ENCODE results near the gene AFAP1L1.
A peak's percentile ranks its signal among the peaks of the same experiment; 100 is the strongest.

The AFAP1L1 gene

GRCh38 chr5:149352169-149352568 lies 80.5 kb downstream of the AFAP1L1 start:
- DNase-seq (ENCODE audit: low read depth), result no peak

- no peak for DNase-seq (ENCODE audit: low read depth)
Measured at GRCh38 chr5:149353911-149354310, 82.3 kb downstream of the AFAP1L1 start.

DNA sequence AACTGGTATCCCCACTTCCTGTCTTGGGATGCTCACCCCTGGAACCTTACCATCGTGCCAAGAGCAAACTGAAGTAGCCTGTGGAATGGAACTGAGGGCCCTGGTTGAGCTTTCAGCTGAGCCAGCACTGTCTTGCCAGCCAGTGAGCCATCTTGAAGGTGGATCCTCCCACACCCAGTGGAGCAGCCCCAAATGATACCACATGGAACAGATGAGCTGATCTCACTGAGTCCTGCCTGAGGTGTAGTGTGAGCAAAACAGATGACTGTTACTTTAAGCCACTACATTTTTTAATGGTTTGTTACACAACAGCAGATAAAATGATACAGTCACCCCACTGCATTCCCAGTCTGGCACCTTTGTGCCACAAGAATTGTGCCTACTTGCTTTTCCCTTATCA lies 84.0 kb downstream of the AFAP1L1 start:
- no peak for DNase-seq (ENCODE audit: low read depth)

DNA sequence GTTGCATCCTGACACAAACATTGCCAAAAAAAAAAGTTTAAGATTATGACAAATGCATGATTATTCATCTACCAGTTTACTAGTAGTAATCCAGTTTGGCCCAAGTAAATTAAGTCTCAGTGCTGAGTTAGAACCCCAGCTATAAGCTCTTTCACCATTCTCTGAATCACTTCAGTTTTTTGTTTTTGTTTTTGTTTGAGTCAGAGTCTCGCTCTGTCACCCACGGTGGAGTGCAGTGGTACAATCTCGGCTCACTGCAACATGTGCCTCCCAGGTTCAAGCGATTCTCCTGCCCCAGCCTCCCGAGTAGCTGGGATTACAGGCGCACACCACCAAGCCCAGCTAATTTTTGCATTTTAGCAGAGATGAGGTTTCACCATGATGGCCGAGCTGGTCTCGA lies 84.7 kb downstream of the AFAP1L1 start:
- DNase-seq (ENCODE audit: low read depth), result no peak

DNA sequence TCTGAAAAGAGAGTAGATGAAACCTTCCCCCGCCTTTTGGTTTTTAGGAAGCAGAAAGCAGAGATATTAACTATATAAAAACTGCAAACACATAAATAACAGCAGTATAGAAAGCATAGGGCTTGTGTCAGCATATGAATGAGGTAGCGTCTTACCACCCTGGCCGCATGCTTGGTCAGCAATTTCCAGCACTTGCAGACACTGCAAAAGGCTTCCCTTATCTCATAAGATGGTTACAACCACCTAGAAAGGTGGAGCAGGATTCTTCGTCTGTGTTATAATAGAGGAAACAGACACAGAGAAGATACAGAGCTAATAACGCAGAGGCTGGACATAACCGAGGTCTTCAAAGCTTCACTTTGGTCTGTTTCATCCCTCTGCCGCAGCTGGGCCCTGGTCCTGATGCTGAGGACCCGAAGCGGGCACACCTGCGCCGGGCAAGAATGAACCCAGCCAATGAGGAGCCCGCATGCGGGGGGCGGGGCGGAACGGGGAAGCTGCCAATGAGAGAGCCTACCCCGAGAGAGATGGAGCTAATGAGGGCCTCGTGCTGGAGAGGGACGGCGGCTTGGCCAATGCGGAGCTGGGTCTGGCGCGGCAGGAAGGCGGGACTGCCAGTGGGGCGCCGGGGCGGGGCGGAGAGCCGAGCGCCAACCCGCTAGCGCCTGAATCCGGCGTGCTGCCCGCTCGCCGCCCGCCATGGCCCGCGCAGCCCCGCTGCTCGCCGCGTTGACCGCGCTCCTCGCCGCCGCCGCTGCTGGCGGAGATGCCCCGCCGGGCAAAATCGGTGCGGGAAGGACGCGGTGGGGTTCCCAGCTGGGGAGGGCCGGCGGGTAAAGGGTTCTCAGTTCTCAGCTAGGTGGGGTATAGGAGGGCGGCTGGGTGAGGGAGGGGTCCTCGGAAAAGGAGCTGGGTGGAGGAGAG lies 86.0 kb downstream of the AFAP1L1 start, which contains the start of gene PCYOX1L:
PCYOX1L (plus strand) TSS at position 677 of the 924 bp plus-strand sequence; CDS start at position 700, 23 bp downstream.
- DNase-seq (ENCODE audit: low read depth), result peak; percentile 96

GRCh38 chr5:149358294-149358651 lies 86.6 kb downstream of the AFAP1L1 start:
- peak; percentile 28 for DNase-seq (ENCODE audit: low read depth)

DNA sequence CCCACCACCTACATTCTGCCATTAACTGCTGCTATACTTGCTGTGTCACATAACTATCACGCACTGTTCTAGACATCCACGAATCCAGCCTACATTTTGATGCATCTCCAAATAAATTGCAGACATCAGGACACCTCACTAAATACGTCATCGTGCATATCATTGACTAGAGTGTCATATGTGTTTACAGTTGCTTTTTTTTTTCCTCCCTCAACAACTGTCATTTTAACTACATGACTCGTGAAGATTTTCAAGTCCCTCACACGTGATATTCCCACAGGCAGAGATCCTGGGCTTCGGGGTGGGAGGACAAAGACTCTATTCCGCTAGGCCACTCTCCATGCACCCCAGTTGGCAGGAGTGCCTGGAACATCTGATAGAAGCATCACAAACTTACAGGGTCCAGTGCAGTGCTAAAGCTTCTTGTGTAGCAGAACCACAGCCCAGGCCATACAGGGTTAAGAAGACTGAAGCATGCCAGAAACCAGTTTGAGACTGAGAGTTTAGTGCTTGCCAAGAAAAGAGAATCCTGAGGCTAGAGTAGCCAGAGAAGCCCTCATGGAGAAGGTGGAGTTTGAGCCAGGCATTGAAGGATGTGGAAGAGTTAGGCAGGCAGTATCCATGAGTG lies 87.3 kb downstream of the AFAP1L1 start:
- no peak for DNase-seq (ENCODE audit: low read depth)

DNA sequence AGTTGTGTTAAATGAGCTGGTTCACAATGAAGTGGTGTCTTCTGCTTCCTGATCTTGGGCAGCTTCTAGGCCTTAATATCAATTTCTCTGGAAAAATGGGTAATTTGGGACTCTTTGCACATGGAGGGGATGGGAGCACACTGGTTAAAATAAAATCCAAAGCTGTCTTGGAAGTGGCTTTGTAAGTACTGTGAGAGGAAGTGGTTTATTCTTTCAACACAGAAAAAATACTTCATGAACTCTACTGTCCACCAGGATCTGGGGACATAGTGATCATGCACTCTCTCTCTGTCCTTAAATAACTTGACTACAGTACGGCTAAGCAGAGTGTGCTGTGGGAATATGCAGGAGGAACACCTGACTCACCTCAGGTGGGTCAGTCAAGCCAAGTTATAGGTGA lies 88.6 kb downstream of the AFAP1L1 start:
- DNase-seq (ENCODE audit: low read depth), result no peak

GRCh38 chr5:149362541-149362940 lies 90.9 kb downstream of the AFAP1L1 start:
- DNase-seq (ENCODE audit: low read depth), result no peak

GRCh38 chr5:149363358-149363757 lies 91.7 kb downstream of the AFAP1L1 start:
- DNase-seq (ENCODE audit: low read depth), result no peak

DNA sequence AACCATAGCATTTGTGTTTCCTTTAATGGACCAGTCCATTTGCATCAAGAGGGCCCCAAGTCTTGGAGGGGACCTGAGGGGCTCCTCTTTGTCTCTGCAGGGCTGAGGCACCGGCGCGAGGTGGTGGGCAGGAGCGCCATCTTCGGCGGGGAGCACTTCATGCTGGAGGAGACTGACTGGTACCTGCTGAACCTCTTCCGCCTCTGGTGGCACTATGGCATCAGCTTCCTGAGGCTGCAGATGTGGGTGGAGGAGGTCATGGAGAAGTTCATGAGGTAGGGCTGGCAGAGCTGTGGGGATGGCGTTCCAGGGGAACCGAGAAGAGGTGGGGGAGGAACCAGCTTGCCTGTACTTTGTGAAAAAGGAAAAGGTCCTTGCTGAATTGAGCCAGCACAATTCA lies 92.3 kb downstream of the AFAP1L1 start:
- DNase-seq (ENCODE audit: low read depth), result no peak

- DNase-seq (ENCODE audit: low read depth), result no peak
Measured at GRCh38 chr5:149364719-149365118, 93.1 kb downstream of the AFAP1L1 start.

- DNase-seq (ENCODE audit: low read depth), result no peak
Measured at GRCh38 chr5:149365418-149365817, 93.8 kb downstream of the AFAP1L1 start.

- no peak for DNase-seq (ENCODE audit: low read depth)
Measured at GRCh38 chr5:149366169-149366729, 94.6 kb downstream of the AFAP1L1 start.

- DNase-seq (ENCODE audit: low read depth), result peak; percentile 67
Measured at GRCh38 chr5:149367249-149367971, 95.8 kb downstream of the AFAP1L1 start.

- DNase-seq (ENCODE audit: low read depth), result no peak
Measured at GRCh38 chr5:149367972-149368645, 96.5 kb downstream of the AFAP1L1 start.

DNA sequence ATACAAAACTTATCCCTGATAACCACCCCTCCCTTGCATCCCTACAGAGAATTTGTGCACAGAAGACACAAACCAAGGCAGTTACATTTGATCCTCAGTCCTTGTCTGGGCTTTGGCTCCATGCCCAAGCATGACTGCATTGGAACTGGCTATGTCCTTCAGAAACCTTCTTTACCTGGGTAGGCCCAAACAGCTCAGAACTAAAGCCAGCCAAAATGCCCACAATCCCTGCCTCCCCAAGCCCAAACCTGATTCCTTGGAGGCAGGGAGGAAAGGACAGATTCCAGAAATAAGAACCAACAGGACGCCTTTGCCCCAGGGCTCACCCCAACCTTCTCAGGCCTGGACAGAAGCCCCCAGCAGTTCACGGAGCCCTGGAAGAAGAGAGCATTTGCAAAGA lies 99.2 kb downstream of the AFAP1L1 start:
- DNase-seq (ENCODE audit: low read depth), result no peak

GRCh38 chr5:149371296-149371962 lies 99.8 kb downstream of the AFAP1L1 start:
- peak; percentile 41 for DNase-seq (ENCODE audit: low read depth)

GRCh38 chr5:149372076-149372795 lies 100.6 kb downstream of the AFAP1L1 start:
- DNase-seq (ENCODE audit: low read depth), result no peak

DNA sequence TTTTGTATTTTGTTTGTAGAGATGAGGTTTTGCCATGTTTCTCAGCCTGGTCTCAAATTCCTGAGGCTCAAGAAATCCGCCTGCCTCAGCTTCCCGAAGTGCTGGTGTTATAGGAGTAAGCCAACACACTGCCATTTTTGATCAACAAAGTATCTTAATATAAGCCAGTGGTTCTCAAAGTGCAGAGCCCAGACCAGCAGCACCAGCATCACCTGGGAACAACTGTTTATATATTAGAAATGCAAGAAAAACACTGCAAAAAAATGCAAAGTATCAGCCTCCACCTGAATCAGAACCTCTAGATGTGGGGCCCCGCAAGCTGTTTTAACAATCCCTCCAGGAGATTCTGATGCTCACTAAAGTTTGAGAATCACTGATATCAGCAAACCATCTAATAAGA lies 101.3 kb downstream of the AFAP1L1 start:
- no peak for DNase-seq (ENCODE audit: low read depth)

GRCh38 chr5:149374303-149374702 lies 102.6 kb downstream of the AFAP1L1 start:
- no peak for DNase-seq (ENCODE audit: low read depth)
